ENCODE results near the gene HGFAC. TPM values are rescaled to one million over a fixed set of nuclear protein-coding genes. Genes with fewer than 3 reads are reported as not detected.
"Not testable (repeated sequence)": the region's sequence is repeated elsewhere in the genome, so short reads cannot be mapped to it uniquely, and the experiment has no call there.

Gene HGFAC
- total RNA-seq, 1 experiment from 2014 or later = not detected

- no peak for DNase-seq (ENCODE audit: low read depth)
Observed at GRCh38 chr4:3410401-3411135, 31.2 kb upstream of the HGFAC start.

GRCh38 chr4:3411190-3411589 lies 30.6 kb upstream of the HGFAC start:
- DNase-seq (ENCODE audit: low read depth) = not testable (repeated sequence)

GRCh38 chr4:3411676-3412075 lies 30.1 kb upstream of the HGFAC start:
- DNase-seq (ENCODE audit: low read depth) = no peak

DNA sequence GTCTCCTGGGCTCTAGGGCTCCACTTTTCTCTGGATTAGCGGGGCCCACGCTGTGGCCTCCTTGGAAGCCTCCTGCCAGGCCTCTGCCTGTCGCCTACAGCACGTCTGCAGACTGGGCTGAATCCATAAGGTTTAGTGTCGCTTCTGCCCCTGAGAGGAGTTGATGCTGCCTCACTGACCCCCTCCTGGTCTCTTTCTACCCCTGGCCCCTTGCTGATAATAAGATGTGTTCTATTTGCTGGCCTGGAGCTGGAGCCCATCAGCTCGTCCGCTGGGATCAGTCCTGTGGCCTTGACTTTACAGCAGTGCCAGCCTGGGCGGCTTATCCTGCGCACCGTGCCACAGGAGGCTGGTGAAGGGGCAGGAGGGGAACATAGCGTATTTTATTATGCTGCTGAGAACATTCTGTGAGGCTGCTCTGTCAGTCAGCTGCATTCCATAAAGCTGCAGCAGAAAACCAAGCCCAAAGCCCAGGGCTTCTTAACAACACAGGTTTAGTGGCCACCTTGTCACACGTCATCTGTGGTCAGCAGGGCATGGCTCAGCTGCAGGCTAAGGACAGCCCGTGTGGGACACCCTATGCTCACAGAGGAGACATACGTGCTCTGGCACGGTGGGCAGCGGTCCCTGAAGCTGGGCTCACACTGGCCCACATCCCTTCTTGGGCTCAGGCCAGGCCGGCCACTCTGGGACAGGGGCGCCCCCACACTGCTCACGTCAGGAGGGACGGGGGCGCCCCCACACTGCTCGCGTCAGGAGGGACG lies 29.3 kb upstream of the HGFAC start:
- no peak for DNase-seq (ENCODE audit: low read depth)

DNA sequence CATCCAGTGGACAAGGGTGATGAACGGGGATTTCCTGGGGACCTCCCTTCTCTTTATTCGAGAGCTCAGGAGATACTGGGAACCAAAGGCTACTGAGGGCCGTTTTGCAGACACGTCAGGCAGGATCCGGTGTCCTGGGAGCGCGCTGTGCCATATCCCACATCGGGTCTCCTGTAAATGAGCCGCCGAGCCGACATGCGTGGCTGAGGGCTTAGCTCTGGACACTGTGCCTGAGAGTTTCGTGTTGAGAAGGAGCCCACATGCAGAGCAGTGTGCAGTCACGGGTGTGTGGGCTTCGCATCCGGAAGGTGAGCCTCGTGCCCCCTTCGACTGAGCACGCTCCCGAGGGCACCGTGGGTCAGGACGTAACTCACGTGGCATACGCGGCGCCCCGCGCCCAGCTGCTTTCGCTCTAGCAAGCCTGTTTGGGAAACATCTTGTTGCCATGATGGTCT lies 28.5 kb upstream of the HGFAC start:
- DNase-seq (ENCODE audit: low read depth) = no peak

DNA sequence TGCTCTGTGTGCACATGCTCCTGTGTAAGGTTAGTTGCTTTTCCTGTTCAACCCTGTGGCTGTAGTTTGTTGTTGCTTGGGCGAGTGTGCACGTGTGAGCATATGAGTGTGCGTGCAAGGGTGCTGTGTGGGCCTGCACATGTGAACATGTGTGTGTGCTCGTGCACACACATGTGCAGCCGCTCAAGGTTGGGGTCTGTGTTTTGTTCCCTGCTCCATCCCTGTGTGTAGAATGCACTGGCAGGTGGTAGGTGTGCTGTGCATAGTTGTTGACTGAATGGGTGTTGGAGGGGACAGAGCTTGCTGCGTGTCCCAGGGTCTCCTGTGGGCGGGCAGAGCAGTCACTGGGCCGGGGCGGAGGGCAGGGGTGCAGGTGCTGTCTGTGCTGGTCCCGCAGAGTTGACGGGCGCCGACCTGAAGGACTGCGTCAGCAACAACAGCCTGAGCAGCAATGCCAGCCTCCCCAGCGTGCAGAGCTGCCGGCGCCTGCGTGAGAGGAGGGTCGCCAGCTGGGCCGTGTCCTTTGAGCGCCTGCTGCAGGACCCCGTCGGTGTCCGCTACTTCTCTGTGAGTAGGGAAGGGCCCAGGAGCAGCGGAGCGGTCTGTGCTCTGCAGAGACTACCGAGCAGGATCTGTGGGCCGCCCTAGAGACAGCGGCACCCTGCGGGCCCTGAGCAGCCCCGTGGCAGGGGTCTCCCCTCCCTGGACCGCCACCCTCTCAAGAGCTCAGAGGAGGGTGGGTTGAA lies 27.9 kb upstream of the HGFAC start:
- DNase-seq (ENCODE audit: low read depth) = no peak

DNA sequence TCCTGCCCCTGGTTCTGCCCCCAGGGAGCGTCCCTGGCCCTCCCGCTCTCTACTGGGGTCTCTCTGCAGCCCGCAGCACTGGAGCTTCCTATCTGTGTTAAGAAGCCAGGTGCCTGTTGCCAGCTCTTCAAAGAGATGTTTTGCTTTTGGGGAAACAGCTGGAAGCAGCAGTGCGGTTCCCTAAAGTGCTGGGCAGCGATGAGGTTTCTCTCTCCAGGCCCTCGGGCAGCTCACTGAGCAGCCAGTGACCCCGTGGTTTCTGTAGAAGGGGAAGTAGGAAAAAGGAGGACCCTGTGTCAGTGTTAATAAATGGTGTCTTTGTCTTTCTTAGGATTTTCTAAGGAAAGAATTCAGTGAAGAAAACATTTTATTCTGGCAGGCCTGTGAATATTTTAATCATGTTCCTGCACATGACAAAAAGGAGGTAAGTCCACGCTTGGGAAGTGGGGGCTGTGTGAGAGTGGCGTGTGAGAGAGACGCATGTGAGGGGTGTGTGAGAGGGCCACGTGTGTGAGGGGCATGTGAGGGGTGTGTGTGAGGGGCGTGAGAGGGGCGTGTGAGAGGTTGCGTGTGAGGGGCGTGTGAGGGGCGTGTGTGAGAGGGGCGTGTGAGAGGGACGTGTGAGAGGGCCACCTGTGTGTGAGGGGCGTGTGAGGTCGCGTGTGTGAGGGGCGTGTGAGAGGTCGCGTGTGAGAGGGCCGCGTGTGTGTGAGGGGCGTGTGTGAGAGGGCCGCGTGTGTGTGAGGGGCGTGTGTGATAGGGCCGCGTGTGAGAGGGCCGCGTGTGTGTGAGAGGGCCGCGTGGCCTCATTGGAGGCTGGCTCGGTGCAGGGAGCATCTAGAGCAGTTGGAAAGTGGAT lies 27.1 kb upstream of the HGFAC start:
- no peak for DNase-seq (ENCODE audit: low read depth)

- no peak for DNase-seq (ENCODE audit: low read depth)
Observed at GRCh38 chr4:3415471-3416141, 26.2 kb upstream of the HGFAC start.

DNA sequence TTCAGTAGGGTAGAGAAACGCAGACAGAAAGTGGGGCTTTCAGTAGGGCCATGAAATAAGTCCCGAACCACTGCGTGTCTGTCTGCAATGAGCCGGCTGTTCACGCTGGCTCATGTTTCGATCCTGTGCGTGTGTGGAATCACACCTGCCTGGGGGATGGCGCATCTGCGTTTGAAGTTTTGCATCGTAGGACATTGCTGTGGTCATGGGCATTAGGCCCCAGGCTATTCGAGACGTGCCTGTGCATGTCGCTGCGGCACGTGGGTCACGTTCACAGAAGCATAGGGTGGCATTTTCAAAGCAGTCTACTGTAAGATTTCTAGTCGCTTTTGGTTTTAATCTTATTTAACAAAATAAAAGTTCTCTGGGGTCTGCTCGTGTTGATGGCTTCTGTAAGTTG lies 25.5 kb upstream of the HGFAC start:
- DNase-seq (ENCODE audit: low read depth) = no peak

GRCh38 chr4:3416821-3417221 lies 24.9 kb upstream of the HGFAC start:
- no peak for DNase-seq (ENCODE audit: low read depth)

GRCh38 chr4:3417448-3417847 lies 24.3 kb upstream of the HGFAC start:
- DNase-seq (ENCODE audit: low read depth) = no peak

DNA sequence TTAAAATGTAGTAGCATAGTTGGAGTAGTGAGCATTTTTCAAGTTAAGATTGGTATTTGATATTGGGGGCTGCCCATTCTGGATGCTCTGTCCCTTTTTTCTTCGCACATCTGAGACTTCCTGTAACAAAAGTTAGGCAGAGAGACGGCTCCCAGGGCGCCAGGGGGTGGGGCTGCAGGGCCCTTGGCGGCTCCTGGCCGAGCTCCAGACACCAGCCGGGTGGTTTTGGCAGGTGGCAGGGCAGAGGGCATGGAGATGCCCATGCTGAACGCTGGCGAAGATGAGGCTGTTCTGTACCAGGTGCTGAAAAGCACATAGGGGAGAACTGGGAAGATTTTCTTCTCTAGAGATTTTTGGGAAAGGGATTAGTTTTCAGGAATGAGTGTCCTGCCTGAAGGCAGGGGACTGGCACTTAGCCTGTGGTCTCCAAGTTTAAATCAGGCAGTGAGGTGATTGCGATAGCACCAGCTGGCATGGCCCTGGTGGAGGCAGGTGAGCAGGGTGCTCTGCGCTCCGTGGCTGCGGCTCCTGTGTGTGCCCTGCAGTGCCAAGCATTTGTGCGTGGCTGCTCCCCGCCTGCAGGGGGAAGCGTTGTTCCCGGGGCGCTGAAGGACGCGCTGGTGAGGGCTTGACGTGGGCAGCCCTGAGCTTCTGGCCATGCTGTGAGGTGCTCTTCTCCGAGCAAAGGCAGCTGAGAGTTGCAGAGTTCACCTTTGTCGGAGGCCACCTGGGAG lies 23.6 kb upstream of the HGFAC start:
- no peak for DNase-seq (ENCODE audit: low read depth)

- DNase-seq (ENCODE audit: low read depth) = no peak
Observed at GRCh38 chr4:3419836-3420605, 21.7 kb upstream of the HGFAC start.

DNA sequence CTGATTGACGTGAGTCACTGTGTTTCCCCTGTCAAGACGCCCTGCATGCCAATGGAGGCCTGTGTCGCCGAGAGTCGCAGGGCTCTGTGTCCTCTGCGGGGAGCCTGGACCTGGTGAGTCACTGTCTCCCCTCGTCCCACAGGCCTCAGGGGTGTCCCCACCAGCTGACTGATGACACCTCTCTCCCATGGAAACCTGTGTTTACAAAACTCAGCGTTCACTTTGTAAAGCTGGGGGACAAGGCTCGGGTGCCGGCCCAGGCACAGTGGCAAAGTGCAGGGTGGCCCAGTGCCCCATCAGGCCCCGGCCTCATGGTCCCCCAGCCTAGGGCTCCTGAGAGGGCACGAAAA lies 21.2 kb upstream of the HGFAC start:
- no peak for DNase-seq (ENCODE audit: low read depth)

- no peak for DNase-seq (ENCODE audit: low read depth)
Observed at GRCh38 chr4:3420956-3421355, 20.8 kb upstream of the HGFAC start.

- DNase-seq (ENCODE audit: low read depth) = no peak
Observed at GRCh38 chr4:3421470-3421869, 20.3 kb upstream of the HGFAC start.

- no peak for DNase-seq (ENCODE audit: low read depth)
Observed at GRCh38 chr4:3422241-3422801, 19.4 kb upstream of the HGFAC start.

GRCh38 chr4:3422808-3423297 lies 18.9 kb upstream of the HGFAC start:
- no peak for DNase-seq (ENCODE audit: low read depth)

DNA sequence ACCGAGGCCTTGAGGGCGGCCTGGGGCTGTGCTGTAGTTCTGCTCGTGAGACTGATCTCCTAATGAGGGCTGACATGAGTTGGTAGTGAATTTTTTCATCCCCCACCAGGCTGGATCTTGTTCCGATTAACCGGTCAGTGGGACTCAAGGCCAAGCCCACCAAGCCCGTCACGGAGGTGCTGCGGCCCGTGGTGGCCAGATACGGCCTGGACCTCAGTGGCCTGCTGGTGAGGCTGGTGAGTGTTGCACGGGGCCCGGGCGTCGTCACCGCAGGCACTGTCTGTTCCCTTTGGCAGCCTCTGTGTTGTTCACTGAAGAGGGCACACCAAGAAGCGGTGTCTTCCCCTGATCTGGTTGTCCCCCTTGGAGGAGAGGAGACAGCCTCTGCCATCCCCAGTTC lies 18.4 kb upstream of the HGFAC start:
- no peak for DNase-seq (ENCODE audit: low read depth)

Measured in HT1080 (cell line).